ENCODE data around the gene HYAL3. TPM values are rescaled to one million over a fixed set of nuclear protein-coding genes. Genes with fewer than 3 reads are reported as not detected.

Gene HYAL3
- total and polyA plus RNA-seq, 7 experiments from 2014 or later, result 2.3 to 10.7 (median 3.6) TPM

DNA sequence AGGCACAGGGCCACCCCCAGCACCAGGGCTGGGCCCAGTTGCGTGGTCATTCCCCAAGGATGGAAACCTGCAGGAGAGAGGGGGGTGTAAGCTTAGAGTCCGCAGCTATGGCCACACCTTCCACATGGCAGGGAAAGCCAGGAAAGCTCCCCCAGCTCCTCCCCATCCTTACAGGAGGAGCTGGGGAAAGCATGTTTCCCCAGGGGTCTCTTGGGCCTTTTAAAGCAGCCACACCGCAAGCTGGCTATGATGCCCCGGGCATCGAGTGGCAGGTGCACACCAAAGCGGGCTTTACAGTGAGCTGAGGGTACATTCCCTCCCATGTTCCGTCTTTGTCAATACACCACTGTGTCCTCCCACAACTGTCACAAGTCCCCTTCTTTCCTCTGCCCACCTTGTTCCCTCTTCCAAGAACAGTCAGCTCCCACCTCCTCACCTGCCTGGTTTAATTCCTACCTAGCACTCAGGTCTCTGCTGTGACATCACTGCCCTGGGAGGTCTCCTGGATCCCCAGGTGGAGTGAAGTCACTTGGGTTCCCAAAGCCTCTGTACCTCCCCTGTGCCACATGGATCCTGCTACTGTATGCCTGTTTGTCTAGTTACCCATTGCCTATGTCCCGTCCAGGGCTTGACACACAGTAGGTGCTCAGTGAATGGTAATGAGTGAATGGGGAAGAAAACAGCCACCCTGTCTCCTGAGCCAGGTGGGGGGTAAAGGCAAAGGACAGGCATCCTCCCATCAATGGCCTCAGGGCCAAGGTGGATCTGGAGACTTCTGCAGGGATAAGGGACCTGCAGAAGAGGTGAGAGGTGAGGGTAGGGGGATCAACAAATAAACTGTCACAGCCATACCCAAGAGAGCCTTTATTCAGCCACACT, 3.4 kb downstream of the HYAL3 start:
- CTCF ChIA-PET, result interaction anchor here (1.0 kb wide), 1 partner anchor 67 kb away, joined by 3 read pairs; no protein-coding TSS in a partner anchor
- peak overlapping the region in 4 of 9 donors; percentile 28 to 95 (median 47) for H3K27ac Mint-ChIP-seq
- no peaks in the 10 kb centered on the region for H3K9me3 ChIP-seq (ENCODE audit: control insufficient read depth in 2 of 3, low read length in 3 of 3)

DNA sequence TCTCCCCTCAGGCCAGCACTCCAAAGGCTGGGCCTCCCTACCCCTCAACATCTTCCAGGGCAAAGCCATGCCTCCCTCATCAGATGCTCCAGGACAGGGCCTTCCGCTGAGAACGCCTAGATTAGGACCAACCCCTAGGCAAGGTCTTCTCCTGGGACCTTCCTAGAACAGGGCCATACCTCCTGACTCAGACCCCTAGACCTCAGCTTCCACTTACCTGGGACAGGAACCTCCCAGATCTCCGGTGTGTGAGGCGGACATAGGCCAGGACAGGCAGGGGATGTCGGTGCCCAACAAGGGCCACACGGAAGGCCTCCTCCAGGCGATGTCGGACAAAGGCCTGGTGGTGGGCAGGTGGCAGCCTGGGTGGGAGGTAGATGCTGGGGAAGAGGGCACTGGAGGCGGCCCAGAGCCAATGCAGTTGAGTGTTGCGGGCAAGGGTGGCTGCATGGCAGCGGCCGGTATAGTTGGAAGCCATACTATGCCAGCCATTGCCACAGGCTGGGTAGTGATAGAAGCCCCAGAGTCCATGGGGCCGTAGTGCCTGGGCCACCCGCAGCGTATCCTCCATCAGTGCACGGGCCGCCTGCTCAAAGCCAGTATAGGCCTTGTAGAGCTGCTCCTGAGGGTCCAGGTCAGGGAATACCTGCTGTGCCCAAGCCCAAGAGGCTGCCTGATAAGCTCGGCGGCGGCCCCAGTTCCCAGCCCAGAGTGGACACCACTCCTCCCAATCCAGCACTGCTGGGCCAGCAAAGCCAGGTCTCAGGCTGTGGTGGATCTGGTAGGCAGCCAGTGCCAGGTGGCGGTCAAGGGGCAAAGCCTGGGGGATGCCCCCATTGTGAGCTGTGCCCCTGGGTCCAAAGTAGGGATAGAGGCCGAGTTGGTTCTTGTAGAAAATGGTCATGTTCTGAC, 4.5 kb downstream of the HYAL3 start:
- CTCF ChIA-PET, result no interaction called here
- Histone ChIP-seq H3K9me3 (ENCODE audit: control insufficient read depth in 2 of 3, low read length in 3 of 3) (no peaks in the 10 kb centered on the region), H3K36me3 (ENCODE audit: control insufficient read depth in 2 of 3, insufficient read depth in 3 of 3, low read length in 3 of 3) (peaks cover 0 to 22% (median 0%) of the 10 kb centered on the region in 3 experiments), H3K4me3 (ENCODE audit: low read length) (no peak overlapping the region), H3K4me1 (ENCODE audit: control insufficient read depth in 2 of 2, insufficient read depth in 2 of 2, low read length in 2 of 2) (peaks cover 24 to 27% of the 10 kb centered on the region in 2 donors), H3K27ac (ENCODE audit: low read depth, low read length) (no peak overlapping the region), H3K27me3 (ENCODE audit: control insufficient read depth in 2 of 2, insufficient read depth in 2 of 2, low read length in 2 of 2) (no peaks in the 10 kb centered on the region)
- no peak for DNase-seq
- Mint-ChIP-seq H3K9me3 (no peaks in the 10 kb centered on the region), H3K4me1 (peaks cover 21 to 39% (median 32%) of the 10 kb centered on the region in 7 donors), H3K27ac (peak overlapping the region in 3 of 9 donors; percentile 44 to 63 (median 52)), H3K27me3 (no peaks in the 10 kb centered on the region), H3K36me3 (peaks cover 0 to 1% (median 0%) of the 10 kb centered on the region in 5 donors), H3K4me3 (no peak overlapping the region)
- ATAC-seq, result no peak
- POLR2A ChIA-PET, result interaction anchor here (0.8 to 3.1 kb wide), 3 partner anchors 43 to 56 kb away, joined by 3 to 18 read pairs (median 3); partner anchors contain the start of genes CYB561D2 and NPRL2
- intact Hi-C loops (cut with micrococcal nuclease), result loop anchor here (5.0 to 10.0 kb wide), 9 partner anchors 210 to 1820 kb away; partner anchors contain the start of genes APEH (in 1 of the 2), CISH (in 1 of the 2), DUSP7 (in 1 of the 2) and INKA1 (in 1 of the 2)

More for the DNA sequence above, 3.4 kb downstream of the HYAL3 start:
- peaks cover 0 to 1% (median 0%) of the 10 kb centered on the region in 5 donors for H3K36me3 Mint-ChIP-seq
- Histone ChIP-seq H3K27me3 (ENCODE audit: control insufficient read depth in 2 of 2, insufficient read depth in 2 of 2, low read length in 2 of 2) (no peaks in the 10 kb centered on the region), H3K36me3 (ENCODE audit: control insufficient read depth in 2 of 3, insufficient read depth in 3 of 3, low read length in 3 of 3) (peaks cover 0 to 14% (median 0%) of the 10 kb centered on the region in 3 experiments), H3K4me1 (ENCODE audit: control insufficient read depth in 2 of 2, insufficient read depth in 2 of 2, low read length in 2 of 2) (peaks cover 32 to 34% of the 10 kb centered on the region in 2 donors), H3K4me3 (ENCODE audit: low read length) (no peak overlapping the region), H3K27ac (ENCODE audit: low read depth, low read length) (no peak overlapping the region)
- H3K27me3 Mint-ChIP-seq, result no peaks in the 10 kb centered on the region
- POLR2A ChIA-PET, result interaction anchor here (0.9 to 1.3 kb wide), 2 partner anchors 32 to 55 kb away, joined by 3 to 4 read pairs; partner anchors contain the start of genes CYB561D2, NPRL2 and TUSC2
- H3K9me3 Mint-ChIP-seq, result no peaks in the 10 kb centered on the region
- intact Hi-C loops (cut with micrococcal nuclease), result loop anchor here (5.0 to 10.0 kb wide), 9 partner anchors 211 to 1821 kb away; partner anchors contain the start of genes APEH (in 1 of the 2), CISH (in 1 of the 2), DUSP7 (in 1 of the 2) and INKA1 (in 1 of the 2)
- no peak for DNase-seq
- peak overlapping the region in 1 of 10 donors; percentile 56 for H3K4me3 Mint-ChIP-seq
- peaks cover 28 to 48% (median 38%) of the 10 kb centered on the region in 7 donors for H3K4me1 Mint-ChIP-seq
- ATAC-seq, result no peak

DNA sequence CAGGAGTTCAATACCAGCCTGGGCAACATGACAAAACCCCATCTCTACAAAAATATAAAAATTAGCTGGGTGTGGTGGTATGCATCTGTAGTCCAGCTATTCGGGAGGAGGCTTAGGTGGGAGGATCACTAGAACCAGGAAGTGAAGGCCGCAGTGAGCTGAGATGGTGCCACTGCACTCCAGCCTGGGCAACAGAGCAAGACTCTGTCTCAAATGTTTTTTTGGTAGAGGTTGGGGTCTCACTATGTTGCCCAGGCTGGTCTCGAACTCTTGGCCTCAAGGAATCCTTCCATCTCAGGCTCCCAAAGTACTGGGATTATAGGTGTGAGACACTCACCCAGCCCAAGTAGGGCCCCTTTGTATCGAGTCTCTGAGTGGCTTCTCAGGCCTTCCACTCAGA, 5.1 kb downstream of the HYAL3 start:
- DNase-seq, result no peak
- peaks cover 20 to 35% (median 31%) of the 10 kb centered on the region in 7 donors for H3K4me1 Mint-ChIP-seq
- no peak overlapping the region for H3K4me3 Mint-ChIP-seq
- H3K36me3 Mint-ChIP-seq, result peaks cover 0 to 1% (median 0%) of the 10 kb centered on the region in 5 donors
- Histone ChIP-seq H3K27ac (ENCODE audit: low read depth, low read length) (no peak overlapping the region), H3K4me1 (ENCODE audit: control insufficient read depth in 2 of 2, insufficient read depth in 2 of 2, low read length in 2 of 2) (peaks cover 23 to 25% of the 10 kb centered on the region in 2 donors), H3K9me3 (ENCODE audit: control insufficient read depth in 2 of 3, low read length in 3 of 3) (no peaks in the 10 kb centered on the region), H3K4me3 (ENCODE audit: low read length) (no peak overlapping the region), H3K36me3 (ENCODE audit: control insufficient read depth in 2 of 3, insufficient read depth in 3 of 3, low read length in 3 of 3) (peaks cover 0 to 29% (median 5%) of the 10 kb centered on the region in 3 experiments), H3K27me3 (ENCODE audit: control insufficient read depth in 2 of 2, insufficient read depth in 2 of 2, low read length in 2 of 2) (no peaks in the 10 kb centered on the region)
- peak overlapping the region in 3 of 9 donors; percentile 44 to 63 (median 52) for H3K27ac Mint-ChIP-seq
- H3K27me3 Mint-ChIP-seq, result no peaks in the 10 kb centered on the region
- no peak for ATAC-seq
- no peaks in the 10 kb centered on the region for H3K9me3 Mint-ChIP-seq
- intact Hi-C loops (cut with micrococcal nuclease), result loop anchor here (10.0 kb wide), 5 partner anchors 209 to 1819 kb away; partner anchors contain the start of genes DUSP7 (in 1 of the 2), INKA1 (in 1 of the 2), IP6K2 (in 1 of the 2) and RBM5 (in 1 of the 2)
- POLR2A ChIA-PET, result interaction anchor here (0.7 to 3.1 kb wide), 3 partner anchors 12 to 56 kb away, joined by 3 to 18 read pairs (median 4); partner anchors contain the start of genes CYB561D2 and NPRL2
- CTCF ChIA-PET, result interaction anchor here (0.9 kb wide), 1 partner anchor 12 kb away, joined by 3 read pairs; no protein-coding TSS in a partner anchor

DNA sequence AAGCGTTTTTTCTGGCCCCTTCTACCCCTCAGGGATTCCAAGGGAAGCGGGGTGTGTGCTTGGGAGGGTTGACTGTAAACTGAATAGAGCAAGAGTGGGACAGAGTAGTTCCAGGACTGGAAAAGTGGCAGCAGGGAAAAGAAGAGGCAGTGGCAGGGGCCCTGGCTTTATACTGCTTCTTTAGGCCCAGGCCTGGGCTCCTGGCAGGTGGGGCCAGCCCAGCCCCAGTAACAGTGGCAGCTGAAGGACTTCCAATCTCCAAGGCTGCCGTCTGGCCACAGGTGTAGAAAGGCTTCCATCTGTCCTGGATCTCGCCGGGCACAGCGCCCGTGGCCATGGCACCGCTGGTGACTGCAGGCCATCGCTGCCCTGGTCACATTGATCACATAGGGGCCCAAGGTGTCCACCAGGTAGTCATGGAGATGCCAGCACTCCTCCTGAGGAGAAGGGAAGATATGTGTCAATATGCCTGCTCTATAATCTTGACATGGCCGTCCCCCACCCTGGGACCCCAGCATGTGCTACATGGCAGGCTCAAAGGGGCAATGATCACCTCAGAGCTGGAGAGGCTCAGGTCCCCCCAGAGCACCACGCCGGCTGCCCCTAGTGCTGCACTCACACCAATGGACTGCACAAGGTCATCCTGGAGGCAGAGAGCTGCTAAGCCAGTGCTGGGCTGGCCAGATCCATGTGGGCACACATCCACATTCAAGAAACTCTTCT, 6.0 kb downstream of the HYAL3 start:
- H3K4me1 Mint-ChIP-seq, result peaks cover 19 to 30% (median 25%) of the 10 kb centered on the region in 7 donors
- peak overlapping the region; percentile 5 to 99 (median 84) for H3K4me3 Mint-ChIP-seq
- Histone ChIP-seq H3K27me3 (ENCODE audit: control insufficient read depth in 2 of 2, insufficient read depth in 2 of 2, low read length in 2 of 2) (no peaks in the 10 kb centered on the region), H3K9me3 (ENCODE audit: control insufficient read depth in 2 of 3, low read length in 3 of 3) (no peaks in the 10 kb centered on the region), H3K36me3 (ENCODE audit: control insufficient read depth in 2 of 3, insufficient read depth in 3 of 3, low read length in 3 of 3) (peaks cover 0 to 37% (median 9%) of the 10 kb centered on the region in 3 experiments), H3K4me1 (ENCODE audit: control insufficient read depth in 2 of 2, insufficient read depth in 2 of 2, low read length in 2 of 2) (peaks cover 16 to 21% of the 10 kb centered on the region in 2 donors), H3K27ac (ENCODE audit: low read depth, low read length) (peak overlapping the region; percentile 74), H3K4me3 (ENCODE audit: low read length) (peak overlapping the region; percentile 57)
- POLR2A ChIA-PET, result interaction anchor here (0.5 to 3.1 kb wide), 8 partner anchors 10 to 1001 kb away, joined by 3 to 18 read pairs (median 3); partner anchors contain the start of genes CYB561D2, GNAI2, HYAL1 and NPRL2
- H3K27me3 Mint-ChIP-seq, result no peaks in the 10 kb centered on the region
- intact Hi-C loops (cut with micrococcal nuclease), result loop anchor here (2.0 to 10.0 kb wide), 6 partner anchors 208 to 1818 kb away; partner anchors contain the start of genes DUSP7 (in 1 of the 2), INKA1 (in 1 of the 2), IP6K2 (in 1 of the 2) and MANF (in 1 of the 2)
- peak overlapping the region; percentile 85 to 97 (median 93) for H3K27ac Mint-ChIP-seq
- peaks cover 0 to 6% (median 1%) of the 10 kb centered on the region in 5 donors for H3K36me3 Mint-ChIP-seq
- CTCF ChIA-PET, result interaction anchor here (0.9 to 1.5 kb wide), 2 partner anchors 12 to 47 kb away, joined by 3 to 5 read pairs; no protein-coding TSS in a partner anchor
- DNase-seq (no peak), ATAC-seq (no peak)
- no peaks in the 10 kb centered on the region for H3K9me3 Mint-ChIP-seq
